ENCODE measurements around the gene CTCFL. TPM values are rescaled to one million over a fixed set of nuclear protein-coding genes. Genes with fewer than 3 reads are reported as not detected.

Gene CTCFL
- total RNA-seq, 1 donor from 2014 or later, result 0.27 TPM

- peaks cover 6% of the 10 kb centered on the region for H3K4me1 Mint-ChIP-seq
- H3K27me3 Mint-ChIP-seq (ENCODE audit: low read depth), result no peaks in the 10 kb centered on the region
- H3K9me3 Mint-ChIP-seq, result no peaks in the 10 kb centered on the region
- no peaks in the 10 kb centered on the region for H3K36me3 Mint-ChIP-seq
- H3K4me3 Mint-ChIP-seq, result no peak overlapping the region
- TF ChIP-seq, protein P1, sequence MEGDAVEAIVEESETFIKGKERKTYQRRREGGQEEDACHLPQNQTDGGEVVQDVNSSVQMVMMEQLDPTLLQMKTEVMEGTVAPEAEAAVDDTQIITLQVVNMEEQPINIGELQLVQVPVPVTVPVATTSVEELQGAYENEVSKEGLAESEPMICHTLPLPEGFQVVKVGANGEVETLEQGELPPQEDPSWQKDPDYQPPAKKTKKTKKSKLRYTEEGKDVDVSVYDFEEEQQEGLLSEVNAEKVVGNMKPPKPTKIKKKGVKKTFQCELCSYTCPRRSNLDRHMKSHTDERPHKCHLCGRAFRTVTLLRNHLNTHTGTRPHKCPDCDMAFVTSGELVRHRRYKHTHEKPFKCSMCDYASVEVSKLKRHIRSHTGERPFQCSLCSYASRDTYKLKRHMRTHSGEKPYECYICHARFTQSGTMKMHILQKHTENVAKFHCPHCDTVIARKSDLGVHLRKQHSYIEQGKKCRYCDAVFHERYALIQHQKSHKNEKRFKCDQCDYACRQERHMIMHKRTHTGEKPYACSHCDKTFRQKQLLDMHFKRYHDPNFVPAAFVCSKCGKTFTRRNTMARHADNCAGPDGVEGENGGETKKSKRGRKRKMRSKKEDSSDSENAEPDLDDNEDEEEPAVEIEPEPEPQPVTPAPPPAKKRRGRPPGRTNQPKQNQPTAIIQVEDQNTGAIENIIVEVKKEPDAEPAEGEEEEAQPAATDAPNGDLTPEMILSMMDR (IDR thresholded peaks at IDR 0.05; ENCODE audit: unreplicated experiment), result no peak
- no peak for DNase-seq (ENCODE audit: low spot score in 2 of 2, unreplicated experiment in 2 of 2)
- no peak overlapping the region for H3K27ac Mint-ChIP-seq
Measured at GRCh38 chr20:57451431-57451794, 73.5 kb downstream of the CTCFL start.

- Mint-ChIP-seq H3K27ac (no peak overlapping the region), H3K9me3 (no peaks in the 10 kb centered on the region), H3K4me1 (peaks cover 6% of the 10 kb centered on the region), H3K27me3 (ENCODE audit: low read depth) (no peaks in the 10 kb centered on the region), H3K4me3 (no peak overlapping the region), H3K36me3 (no peaks in the 10 kb centered on the region)
- TF ChIP-seq, protein P1 (IDR thresholded peaks at IDR 0.05; ENCODE audit: unreplicated experiment), result no peak
- no peak for DNase-seq (ENCODE audit: low spot score in 2 of 2, unreplicated experiment in 2 of 2)
Measured at GRCh38 chr20:57450931-57451330, 74.0 kb downstream of the CTCFL start.

DNA sequence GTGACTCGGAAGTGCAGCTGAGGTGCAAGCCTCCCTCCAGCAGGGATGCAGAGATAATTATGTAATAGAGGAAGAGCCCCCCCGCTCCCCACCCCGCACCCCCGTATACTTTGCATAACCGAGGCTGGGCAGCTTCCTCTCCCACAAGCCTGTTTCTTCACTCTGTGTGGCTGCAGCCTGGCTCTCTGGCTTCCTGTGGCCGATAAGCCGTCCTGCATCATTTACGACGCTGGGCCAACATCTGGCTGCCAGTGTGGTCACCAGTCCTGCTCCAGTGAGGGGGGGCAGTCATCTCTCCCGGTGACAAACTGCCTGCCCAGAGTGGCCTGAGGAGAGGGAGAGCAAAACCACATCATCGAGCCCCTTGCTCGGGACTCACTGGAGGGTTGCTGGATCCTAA, 74.5 kb downstream of the CTCFL start:
- no peak overlapping the region for H3K27ac Mint-ChIP-seq
- no peaks in the 10 kb centered on the region for H3K36me3 Mint-ChIP-seq
- H3K27me3 Mint-ChIP-seq (ENCODE audit: low read depth), result peaks cover 1% of the 10 kb centered on the region

DNA sequence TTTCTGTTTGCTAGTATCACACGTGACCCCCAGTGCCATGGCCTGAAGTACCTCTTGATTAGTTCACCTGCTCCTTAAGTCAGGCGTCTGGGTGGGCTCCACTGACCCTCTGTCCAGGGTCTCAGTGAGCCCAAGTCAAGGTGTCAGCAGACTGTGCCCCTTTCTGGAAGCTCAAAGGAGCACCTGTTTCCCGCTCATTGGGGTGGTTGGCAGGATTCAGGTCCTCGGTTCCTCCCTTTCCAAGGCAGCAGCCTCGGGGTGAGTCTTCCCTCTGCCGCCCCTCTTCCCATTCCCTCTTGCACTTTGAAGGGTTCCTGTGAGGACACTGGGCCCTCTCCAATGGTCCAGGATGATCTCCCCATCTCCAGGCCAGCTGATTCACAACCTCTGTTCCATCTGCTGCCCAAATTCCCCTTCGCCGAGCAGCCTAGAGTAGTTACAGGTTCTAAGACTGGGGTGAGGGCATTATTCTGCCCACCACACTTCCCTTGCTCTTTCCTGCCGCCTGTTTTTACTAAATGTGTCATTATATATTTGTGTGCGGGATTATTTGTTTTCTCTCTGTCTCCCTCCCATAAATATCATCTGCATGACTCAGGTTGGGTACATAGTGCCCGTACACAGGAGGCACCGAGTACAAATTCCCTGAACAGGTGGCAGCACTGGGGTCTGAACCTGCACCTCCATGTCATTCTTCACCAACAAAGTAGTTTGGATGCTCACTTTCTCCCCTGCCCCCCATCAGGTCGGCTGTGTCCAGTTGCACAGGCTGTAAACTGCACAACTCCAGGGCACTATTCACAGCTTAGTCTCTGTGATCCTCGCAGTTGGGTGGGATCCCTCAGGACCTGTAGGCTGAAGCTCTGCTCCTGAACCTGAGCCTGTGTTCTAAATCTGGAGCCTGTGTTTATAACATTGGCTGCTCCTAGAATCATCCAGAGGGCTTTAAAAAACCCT, 75.3 kb downstream of the CTCFL start:
- Mint-ChIP-seq H3K36me3 (no peaks in the 10 kb centered on the region), H3K4me1 (peaks cover 9% of the 10 kb centered on the region), H3K9me3 (no peaks in the 10 kb centered on the region), H3K27me3 (ENCODE audit: low read depth) (peaks cover 3% of the 10 kb centered on the region), H3K27ac (no peak overlapping the region), H3K4me3 (no peak overlapping the region)
- TF ChIP-seq, protein P1 (IDR thresholded peaks at IDR 0.05; ENCODE audit: unreplicated experiment), result no peak
- DNase-seq (ENCODE audit: low spot score in 2 of 2, unreplicated experiment in 2 of 2), result no peak

More for the DNA sequence above, 74.5 kb downstream of the CTCFL start:
- Mint-ChIP-seq H3K4me3 (no peak overlapping the region), H3K4me1 (peaks cover 8% of the 10 kb centered on the region), H3K9me3 (no peaks in the 10 kb centered on the region)
- TF ChIP-seq, protein P1 (IDR thresholded peaks at IDR 0.05; ENCODE audit: unreplicated experiment), result no peak
- no peak for DNase-seq (ENCODE audit: low spot score in 2 of 2, unreplicated experiment in 2 of 2)

DNA sequence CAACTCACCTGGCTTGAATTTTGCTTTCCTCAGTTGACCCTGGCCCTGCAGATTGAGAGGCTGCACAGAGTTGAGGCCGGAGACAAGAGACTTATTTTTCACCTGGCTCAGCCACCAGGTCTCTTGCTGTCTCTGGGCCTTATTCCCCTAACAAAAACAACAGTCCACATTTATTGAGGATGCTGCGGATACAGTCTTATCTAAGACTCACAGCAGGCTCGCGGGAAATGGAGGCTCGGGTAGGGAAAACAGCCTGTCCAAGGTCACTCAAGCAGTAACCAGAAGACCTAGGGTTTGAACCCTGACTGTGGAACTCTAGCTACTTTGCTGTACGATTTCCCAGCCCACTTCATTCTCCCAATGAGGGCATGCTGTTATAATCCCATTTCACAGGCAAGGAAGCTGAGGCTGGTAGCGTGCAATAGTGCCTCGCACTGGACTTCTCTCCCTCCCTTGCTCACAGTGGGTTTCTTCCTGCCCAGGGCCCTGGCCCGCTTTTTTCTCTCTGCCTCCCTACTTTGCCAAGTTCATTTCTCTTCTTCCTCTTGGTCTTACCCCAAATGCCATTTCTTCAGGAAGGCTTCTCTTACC, 76.1 kb downstream of the CTCFL start:
- H3K9me3 Mint-ChIP-seq, result no peaks in the 10 kb centered on the region
- peaks cover 3% of the 10 kb centered on the region for H3K27me3 Mint-ChIP-seq (ENCODE audit: low read depth)
- H3K27ac Mint-ChIP-seq, result no peak overlapping the region
- TF ChIP-seq, protein P1 (IDR thresholded peaks at IDR 0.05; ENCODE audit: unreplicated experiment), result no peak
- peaks cover 9% of the 10 kb centered on the region for H3K4me1 Mint-ChIP-seq
- no peak overlapping the region for H3K4me3 Mint-ChIP-seq
- no peaks in the 10 kb centered on the region for H3K36me3 Mint-ChIP-seq
- DNase-seq (ENCODE audit: low spot score in 2 of 2, unreplicated experiment in 2 of 2), result no peak

Other genes starting within 250 kb of the CTCFL start
- not detected in 3 replicates for gene SPO11, start 195.3 kb downstream of the CTCFL start, total RNA-seq
- 44.3 to 45.2 TPM (median 44.4 TPM) in 3 replicates for gene RAE1, start 173.9 kb downstream of the CTCFL start, total RNA-seq
- gene RBM38, start 133.7 kb downstream of the CTCFL start, total RNA-seq, result 23.8 to 25.6 TPM (median 25.3 TPM) in 3 replicates
- gene PCK1, start 36.0 kb upstream of the CTCFL start, total RNA-seq, result not detected in 3 replicates
- gene ZBP1, start 95.3 kb upstream of the CTCFL start, total RNA-seq, result not detected in 3 replicates
- gene PMEPA1, start 184.9 kb upstream of the CTCFL start, total RNA-seq, result 39.7 to 40.7 TPM (median 39.9 TPM) in 3 replicates

All from mesothelial cell of epicardium (in vitro differentiated cells).